RPMI8226 (cell line): ENCODE results near the gene ZC3H13.

Experiments
- DNase-seq: peaks from one replicate; pipeline ENCODE4 v3.0.0-alpha.2; 2015

Gene ZC3H13

DNA sequence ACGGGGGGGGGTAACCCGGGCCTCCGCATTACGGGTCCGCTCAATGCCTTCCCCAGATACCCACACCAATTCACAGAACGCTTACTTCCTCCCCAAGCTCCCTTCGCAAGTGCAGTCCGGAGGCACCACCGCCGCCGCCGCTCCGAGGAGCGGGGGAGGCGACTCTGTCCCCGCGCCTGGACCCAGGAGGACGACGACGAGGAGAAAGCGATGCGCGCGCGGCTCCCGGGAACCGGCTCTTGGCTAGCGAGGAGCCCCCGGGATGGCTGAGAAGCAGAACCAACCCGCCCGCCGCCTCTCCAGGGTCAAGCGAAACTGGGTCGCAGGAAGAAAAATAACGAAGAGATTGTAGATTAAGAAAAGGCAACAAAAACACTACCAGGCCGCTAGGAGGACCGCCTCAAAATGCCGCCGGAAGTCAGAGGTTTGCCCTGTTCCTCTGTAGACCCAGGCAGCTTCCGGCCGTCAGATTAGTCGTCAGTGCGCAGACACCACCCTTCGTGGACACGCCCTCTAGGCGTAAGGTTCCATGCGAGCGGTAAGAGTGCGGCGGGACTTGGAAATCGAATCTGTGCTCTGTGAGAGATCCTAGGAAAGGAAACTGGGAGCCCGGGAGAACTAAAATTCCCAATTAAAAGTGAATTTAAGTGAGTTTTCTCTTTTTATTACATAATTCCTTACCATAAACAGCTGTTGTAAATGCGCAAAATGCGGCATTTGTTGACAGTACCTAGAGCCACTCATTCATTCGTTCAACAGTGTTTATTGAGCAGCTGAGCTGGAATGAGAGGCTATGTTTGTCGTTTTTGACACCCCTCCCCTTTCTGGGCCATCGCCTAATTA, at the start of gene ZC3H13:
ZC3H13 (minus strand) TSS at position 428 of the 843 bp plus-strand sequence. CDS start 7,239 bp downstream, outside the sequence.
- peak; percentile 92 for DNase-seq

- no peak for DNase-seq
Measured at GRCh38 chr13:46102255-46102605, 49.7 kb upstream of the ZC3H13 start.

GRCh38 chr13:46101484-46102254, 49.1 kb upstream of the ZC3H13 start:
- DNase-seq = no peak

GRCh38 chr13:46101002-46101401, 48.5 kb upstream of the ZC3H13 start:
- DNase-seq = no peak

DNA sequence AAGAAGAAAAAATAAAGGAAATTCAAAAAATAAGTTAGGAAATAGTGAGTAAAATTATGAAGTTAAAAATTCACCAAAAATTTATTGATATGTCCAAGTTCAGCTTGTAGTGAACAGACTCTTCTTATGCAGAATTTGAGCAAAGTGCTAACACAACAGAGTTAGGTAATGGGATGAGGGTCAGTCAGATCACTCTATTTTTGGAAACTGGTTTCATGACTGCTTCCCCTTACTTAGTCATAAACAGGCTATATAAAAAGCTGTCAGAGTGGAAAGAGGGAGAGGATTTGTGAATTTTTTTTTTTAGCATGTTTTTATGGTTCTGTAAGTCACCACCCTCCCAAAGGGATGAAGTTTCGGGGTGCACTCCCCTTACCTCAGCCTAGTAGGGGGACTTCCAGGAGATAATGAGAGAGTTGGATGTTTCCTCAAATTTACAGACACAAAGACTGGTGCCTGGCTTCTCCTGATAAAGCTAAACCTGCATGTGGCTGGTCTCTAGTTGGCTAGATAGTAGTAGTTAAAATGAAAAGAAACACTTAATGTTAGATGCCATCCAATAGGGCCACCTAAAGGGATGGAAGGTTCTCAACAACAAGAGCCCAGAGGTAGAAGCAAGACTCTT, 47.8 kb upstream of the ZC3H13 start:
- DNase-seq = peak; percentile 49

- DNase-seq = no peak
Measured at GRCh38 chr13:46097663-46098062, 45.1 kb upstream of the ZC3H13 start.

DNA sequence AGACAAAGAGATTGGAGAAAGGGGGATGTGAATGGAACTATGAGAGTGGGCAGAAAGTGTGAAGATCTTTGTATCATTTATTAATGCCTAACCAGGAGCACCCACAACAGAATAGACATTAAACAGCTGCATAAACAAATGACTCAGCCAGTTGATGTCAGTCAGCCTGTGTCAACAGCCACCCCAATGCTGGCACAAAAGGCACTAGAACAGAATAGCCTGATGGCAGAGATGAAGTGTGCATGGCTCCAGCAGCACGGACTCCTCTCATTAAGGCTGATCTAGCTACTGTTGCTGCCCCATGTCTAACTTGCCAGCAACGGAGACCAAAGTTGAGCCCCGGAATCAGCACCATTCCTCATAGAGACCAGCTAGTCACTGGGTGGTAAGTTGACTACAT, 44.5 kb upstream of the ZC3H13 start:
- DNase-seq = no peak

DNA sequence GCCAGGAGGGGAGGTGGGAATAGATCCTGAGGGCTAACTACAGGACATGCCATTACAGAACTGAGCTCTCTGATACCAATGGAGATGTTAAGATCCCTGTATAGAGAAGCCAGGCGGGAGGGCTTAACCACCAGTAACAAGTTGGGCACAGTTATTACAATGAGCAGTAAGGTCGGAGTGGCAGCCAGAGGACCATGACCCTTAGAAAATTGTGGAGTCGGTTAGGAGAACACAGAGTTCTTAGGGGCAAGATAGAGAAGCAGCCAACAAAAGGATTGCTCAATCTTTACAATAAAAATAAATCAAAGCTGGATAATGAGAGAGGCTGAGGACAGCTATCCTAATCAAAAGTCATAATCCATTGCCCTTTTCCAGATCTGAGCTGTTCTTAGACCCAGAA, 41.9 kb upstream of the ZC3H13 start:
- DNase-seq = no peak

DNA sequence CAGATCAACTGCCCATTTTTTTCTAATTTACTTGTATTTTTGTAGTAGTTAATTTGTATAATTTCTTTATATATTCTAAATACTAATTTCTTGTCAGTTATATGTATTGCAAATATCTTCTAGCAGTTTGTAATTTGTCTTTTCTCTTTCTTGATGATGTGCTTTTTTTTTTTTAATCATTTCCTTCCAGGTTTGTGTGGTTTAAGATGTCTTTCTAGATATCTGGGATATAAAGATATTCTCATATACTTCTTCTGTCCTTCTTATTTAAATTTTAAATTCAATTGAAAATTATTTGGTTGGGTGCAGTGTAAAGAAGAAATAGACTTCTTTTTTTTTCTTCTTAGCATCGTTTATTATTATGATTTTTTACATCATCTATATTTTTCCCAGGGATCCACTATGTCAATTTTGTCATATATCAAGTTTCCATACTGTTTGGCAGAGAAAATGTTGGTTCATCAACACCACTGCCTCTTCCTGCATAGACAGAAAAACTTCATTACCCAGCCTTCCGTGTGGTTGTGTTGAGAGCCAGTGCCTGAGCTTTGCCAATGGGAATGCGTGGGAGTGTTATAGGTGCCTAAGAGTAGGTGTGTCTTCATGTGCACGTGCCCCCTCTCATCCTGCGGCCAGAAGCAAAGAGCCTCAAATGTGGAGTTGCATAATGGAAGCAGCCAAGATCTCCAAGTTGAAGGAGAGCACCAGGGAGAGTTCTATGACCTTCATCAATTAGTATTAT, 36.4 kb upstream of the ZC3H13 start:
- DNase-seq = no peak

- no peak for DNase-seq
Measured at GRCh38 chr13:46087481-46087880, 34.9 kb upstream of the ZC3H13 start.

DNA sequence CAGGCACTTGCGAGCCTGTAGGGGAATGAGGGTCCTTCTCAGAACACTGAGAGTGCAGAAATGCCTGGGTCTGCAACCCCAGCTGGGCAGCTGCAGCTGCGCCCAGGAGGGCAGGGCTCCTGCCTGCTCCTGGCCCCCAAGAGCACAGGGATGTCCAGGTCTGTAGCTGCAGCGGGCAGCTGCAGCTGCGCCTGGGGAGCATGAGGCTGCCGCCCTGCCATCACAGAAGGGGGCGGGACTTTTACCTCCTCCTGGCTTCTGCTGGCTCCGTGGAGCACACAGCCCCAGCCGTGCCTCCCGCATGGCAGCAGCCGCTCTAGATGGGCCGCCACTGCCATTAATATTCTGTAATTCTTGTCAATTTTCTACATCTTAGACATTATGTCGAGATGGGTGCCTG, 34.4 kb upstream of the ZC3H13 start:
- no peak for DNase-seq

GRCh38 chr13:46086421-46086922, 33.9 kb upstream of the ZC3H13 start:
- DNase-seq = no peak

- no peak for DNase-seq
Measured at GRCh38 chr13:46085737-46086136, 33.2 kb upstream of the ZC3H13 start.

GRCh38 chr13:46082324-46082723, 29.8 kb upstream of the ZC3H13 start:
- no peak for DNase-seq

DNA sequence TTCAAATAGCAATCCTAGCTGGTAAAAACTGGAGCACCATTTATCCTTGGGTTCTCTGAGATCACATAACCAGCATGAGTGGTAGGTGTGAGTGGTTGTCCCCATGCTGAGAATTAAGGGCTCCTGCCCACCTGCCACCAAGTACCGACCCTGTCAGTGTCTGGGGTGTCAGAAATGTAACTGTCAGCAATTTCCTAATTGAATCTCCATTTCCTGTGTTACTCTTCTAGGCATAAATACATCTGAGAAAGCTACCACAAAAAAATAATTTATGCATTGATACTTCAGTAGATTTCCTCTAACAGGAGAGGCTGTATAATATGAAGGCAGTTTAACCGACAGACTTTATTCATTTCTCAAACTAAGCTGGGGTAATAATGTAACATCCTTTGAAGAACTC, 27.2 kb upstream of the ZC3H13 start:
- no peak for DNase-seq

DNA sequence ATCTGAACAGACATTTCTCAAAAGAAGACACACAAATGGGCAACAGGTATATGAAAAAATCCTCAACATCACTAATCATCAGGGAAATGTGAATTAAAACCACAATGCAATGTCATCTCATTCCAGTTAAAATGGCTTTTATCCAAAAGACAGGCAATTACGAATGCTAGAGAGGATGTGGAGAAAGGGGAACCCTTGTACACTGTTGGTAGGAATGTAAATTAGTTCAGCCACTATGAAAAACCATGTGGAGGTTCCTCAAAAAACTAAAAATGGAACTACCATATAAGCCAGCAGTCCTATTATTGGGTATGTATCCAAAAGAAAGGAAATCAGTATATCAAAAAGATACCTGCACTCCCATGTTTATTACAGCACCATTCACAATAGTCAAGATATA, 24.7 kb upstream of the ZC3H13 start:
- DNase-seq = no peak

DNA sequence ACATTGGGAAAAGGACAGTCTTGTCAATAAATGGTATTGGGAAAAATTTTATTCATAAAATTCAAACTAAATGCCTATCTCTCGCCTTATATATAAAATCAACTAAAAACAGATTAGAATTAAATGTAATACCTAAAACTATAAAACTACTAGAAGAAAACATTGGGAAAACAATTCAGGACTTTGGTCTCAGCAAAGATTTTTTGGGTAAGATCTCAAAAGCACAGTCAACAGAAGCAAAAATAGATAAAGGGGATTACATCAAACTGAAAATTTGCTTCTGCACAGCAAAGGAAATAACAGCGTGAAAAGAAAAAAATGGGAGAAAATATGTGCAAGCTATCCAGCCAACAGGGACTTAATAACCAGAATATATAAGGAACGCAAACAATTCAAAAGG, 24.3 kb upstream of the ZC3H13 start:
- DNase-seq = no peak

- no peak for DNase-seq
Measured at GRCh38 chr13:46075811-46076210, 23.3 kb upstream of the ZC3H13 start.

DNA sequence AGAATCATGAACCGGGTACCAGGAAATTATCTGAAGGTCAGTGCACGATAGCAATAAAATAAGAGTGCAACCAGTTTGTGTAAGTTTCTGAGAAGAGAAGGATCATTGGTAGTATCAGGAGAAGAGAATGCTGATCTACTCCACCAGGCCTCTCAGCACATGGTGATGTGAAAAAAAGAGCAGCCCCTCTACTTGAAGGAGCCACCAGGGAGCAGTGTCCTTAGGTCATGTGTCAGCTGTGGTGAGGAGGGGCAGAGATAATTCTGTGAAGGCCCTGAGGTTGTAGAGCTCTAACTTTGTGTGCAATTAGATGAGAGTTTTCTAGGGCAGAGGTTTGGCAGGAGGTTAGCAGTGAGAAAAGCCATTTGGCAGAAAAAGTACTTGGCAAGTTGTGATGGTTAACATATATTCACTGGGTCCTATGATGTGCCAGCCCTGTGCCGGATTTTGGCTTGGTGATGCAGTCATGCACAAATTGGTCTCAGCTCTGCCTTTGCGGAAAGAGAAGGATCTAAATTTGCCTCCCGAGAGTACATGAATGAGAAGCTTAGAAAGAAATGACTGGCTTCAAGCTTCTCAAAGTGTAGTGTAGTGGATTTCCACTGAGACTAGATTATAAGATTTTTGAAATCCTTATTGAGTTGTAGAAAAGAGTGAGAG, 19.2 kb upstream of the ZC3H13 start:
- peak; percentile 19 for DNase-seq

DNA sequence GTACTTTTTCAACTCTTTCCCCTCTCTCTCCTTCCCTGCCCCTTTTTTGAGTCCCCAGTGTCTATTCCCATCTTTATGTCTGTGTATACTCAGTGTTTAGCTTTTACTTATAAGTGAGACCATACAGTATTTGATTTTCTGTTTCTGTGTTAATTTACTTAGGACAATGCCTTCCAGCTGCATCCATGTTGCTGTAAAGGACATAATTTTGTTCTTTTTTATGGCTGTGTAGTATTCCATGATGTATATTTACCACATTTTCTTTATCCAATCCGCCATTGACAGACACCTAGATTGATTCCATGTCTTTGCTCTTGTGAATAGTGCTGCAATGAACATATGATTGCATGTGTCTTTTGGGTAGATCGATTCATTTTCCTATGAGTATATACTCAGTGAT, 10.7 kb upstream of the ZC3H13 start:
- DNase-seq = no peak

DNA sequence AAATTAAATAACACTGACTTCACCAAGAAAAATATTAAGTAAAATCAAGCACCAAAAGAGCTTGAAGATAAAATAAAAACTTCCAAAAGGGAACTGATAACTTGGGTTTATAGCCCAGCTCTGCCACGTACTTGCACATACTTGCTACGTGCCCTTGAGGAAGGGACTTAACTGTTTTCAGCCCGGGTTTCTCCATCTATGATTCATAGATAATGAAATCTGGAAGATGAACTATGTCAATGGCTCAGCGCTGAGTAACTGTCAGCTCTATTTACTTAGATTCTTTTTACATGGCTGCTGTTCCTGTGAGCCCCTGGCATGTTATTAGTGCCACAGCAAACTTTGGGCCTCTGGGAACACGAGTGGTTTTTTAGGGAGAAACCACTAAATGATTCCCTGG, 9.6 kb upstream of the ZC3H13 start:
- no peak for DNase-seq

- DNase-seq = no peak
Measured at GRCh38 chr13:46059405-46059804, 6.9 kb upstream of the ZC3H13 start.
